OCI-LY3 (cell line): ENCODE results near the gene EPHA6.

Experiments
- H2AFZ ChIP-seq: fragments of 200-600, 300-600 bp; shearing (Covaris generic); 2 replicates; pipeline ENCODE4 v1.6.0; 2014; ENCODE audit warnings: antibody characterized with exemption, low read depth, low read length
- H3K27ac ChIP-seq: fragments of 200-600, 300-600 bp; sonication (generic); 2 replicates; pipeline ENCODE4 v1.5.1; 2014; ENCODE audit warnings: mild to moderate bottlenecking, low read length, moderate library complexity, mixed read lengths
- H3K27me3 ChIP-seq: fragments of 200-600, 300-600 bp; sonication (generic); 2 replicates; pipeline ENCODE4 v1.6.1; 2014; ENCODE audit warnings: low read depth, low read length, mixed read lengths
- H3K36me3 ChIP-seq: fragments of 200-600, 300-600 bp; sonication (generic); replicated peaks from 2 replicates; pipeline ENCODE3; 2014; ENCODE audit warnings: low read depth, low read length, mixed read lengths
- H3K4me1 ChIP-seq: fragments of 300-600, 200-600 bp; sonication (generic); 2 replicates; pipeline ENCODE4 v1.6.1; 2014; ENCODE audit warnings: low read length, mixed read lengths
- H3K4me2 ChIP-seq: fragments of 200-600, 300-600 bp; sonication (generic); 2 replicates; pipeline ENCODE4 v1.6.1; 2014; ENCODE audit warnings: low read length, mixed read lengths
- H3K4me3 ChIP-seq: fragments of 300-600, 200-600 bp; sonication (generic); 2 replicates; pipeline ENCODE4 v1.5.1; 2014; ENCODE audit warnings: antibody characterized with exemption, mild to moderate bottlenecking, low read length, moderate library complexity
- H3K79me2 ChIP-seq: fragments of 300-600, 200-600 bp; shearing (Covaris generic); 2 replicates; pipeline ENCODE4 v1.6.1; 2014; ENCODE audit warnings: mild to moderate bottlenecking, low read length, mixed read lengths
- H3K9ac ChIP-seq: fragments of 300-600, 200-600 bp; shearing (Covaris generic); 2 replicates; pipeline ENCODE4 v1.6.0; 2014; ENCODE audit warnings: mild to moderate bottlenecking, low read length, moderate library complexity
- H3K9me3 ChIP-seq: fragments of 200-600, 300-600 bp; shearing (Covaris generic); 2 replicates; pipeline ENCODE4 v1.6.1; 2014; ENCODE audit warnings: low read length, mixed read lengths; ENCODE audit not compliant: insufficient read depth
- H4K20me1 ChIP-seq: fragments of 200-600, 300-600 bp; sonication (generic); 2 replicates; pipeline ENCODE4 v1.6.1; 2016; ENCODE audit warnings: low read length, mixed read lengths; ENCODE audit not compliant: insufficient read depth
- EZH2phosphoT487 ChIP-seq: fragments of 200-600 bp; shearing (Covaris generic); IDR thresholded peaks from 2 replicates; pipeline ENCODE4 v1.6.1; 2018; ENCODE audit warnings: antibody characterized with exemption, mixed run types, low read depth
- TF ChIP-seq, protein P1 (sequence below): fragments of 200-600, 300-600 bp; sonication (generic); IDR thresholded peaks from 2 replicates; pipeline ENCODE4 v1.5.1; 2014; ENCODE audit warnings: antibody characterized with exemption, low read length, low read depth

Gene EPHA6

GRCh38 chr3:96986241-96986640 is 171.8 kb downstream of the EPHA6 start:
- H3K9ac ChIP-seq: no peak overlapping the region
- no peaks in the 10 kb centered on the region for H3K79me2 ChIP-seq
- H3K4me1 ChIP-seq: 0 out of 2 replicates have a peak, but pooled peaks cover 3% of the 10 kb centered on the region
- TF ChIP-seq, protein P1, sequence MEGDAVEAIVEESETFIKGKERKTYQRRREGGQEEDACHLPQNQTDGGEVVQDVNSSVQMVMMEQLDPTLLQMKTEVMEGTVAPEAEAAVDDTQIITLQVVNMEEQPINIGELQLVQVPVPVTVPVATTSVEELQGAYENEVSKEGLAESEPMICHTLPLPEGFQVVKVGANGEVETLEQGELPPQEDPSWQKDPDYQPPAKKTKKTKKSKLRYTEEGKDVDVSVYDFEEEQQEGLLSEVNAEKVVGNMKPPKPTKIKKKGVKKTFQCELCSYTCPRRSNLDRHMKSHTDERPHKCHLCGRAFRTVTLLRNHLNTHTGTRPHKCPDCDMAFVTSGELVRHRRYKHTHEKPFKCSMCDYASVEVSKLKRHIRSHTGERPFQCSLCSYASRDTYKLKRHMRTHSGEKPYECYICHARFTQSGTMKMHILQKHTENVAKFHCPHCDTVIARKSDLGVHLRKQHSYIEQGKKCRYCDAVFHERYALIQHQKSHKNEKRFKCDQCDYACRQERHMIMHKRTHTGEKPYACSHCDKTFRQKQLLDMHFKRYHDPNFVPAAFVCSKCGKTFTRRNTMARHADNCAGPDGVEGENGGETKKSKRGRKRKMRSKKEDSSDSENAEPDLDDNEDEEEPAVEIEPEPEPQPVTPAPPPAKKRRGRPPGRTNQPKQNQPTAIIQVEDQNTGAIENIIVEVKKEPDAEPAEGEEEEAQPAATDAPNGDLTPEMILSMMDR: no peak
- no peak for TF ChIP-seq EZH2phosphoT487
- H3K4me3 ChIP-seq: no peak overlapping the region
- H2AFZ ChIP-seq: no peak overlapping the region
- no peak overlapping the region for H3K27ac ChIP-seq
- H3K9me3 ChIP-seq: no peaks in the 10 kb centered on the region
- H4K20me1 ChIP-seq: no peaks in the 10 kb centered on the region
- H3K4me2 ChIP-seq: no peak overlapping the region
- no peaks in the 10 kb centered on the region for H3K27me3 ChIP-seq
- H3K36me3 ChIP-seq: no peaks in the 10 kb centered on the region

GRCh38 chr3:96991231-96991630 is 176.8 kb downstream of the EPHA6 start:
- TF ChIP-seq, protein P1: no peak
- no peak for TF ChIP-seq EZH2phosphoT487
- Histone ChIP-seq H3K27ac (no peak overlapping the region), H3K4me1 (peaks cover 6% of the 10 kb centered on the region; the same call in 1 of the 2 replicates), H3K4me3 (no peak overlapping the region), H3K9me3 (no peaks in the 10 kb centered on the region), H2AFZ (no peak overlapping the region), H3K9ac (no peak overlapping the region), H4K20me1 (no peaks in the 10 kb centered on the region), H3K4me2 (no peak overlapping the region), H3K36me3 (no peaks in the 10 kb centered on the region), H3K79me2 (no peaks in the 10 kb centered on the region), H3K27me3 (no peaks in the 10 kb centered on the region)

- no peak overlapping the region for H3K9ac ChIP-seq
- no peak overlapping the region for H3K27ac ChIP-seq
- H3K4me1 ChIP-seq: peaks cover 6% of the 10 kb centered on the region; the same call in 1 of the 2 replicates
- H3K4me3 ChIP-seq: no peak overlapping the region
- no peak for TF ChIP-seq EZH2phosphoT487
- TF ChIP-seq, protein P1: no peak
- no peaks in the 10 kb centered on the region for H4K20me1 ChIP-seq
- H3K79me2 ChIP-seq: no peaks in the 10 kb centered on the region
- no peaks in the 10 kb centered on the region for H3K27me3 ChIP-seq
- H3K9me3 ChIP-seq: 0 out of 2 replicates have a peak, but pooled peaks cover 3% of the 10 kb centered on the region
- H3K4me2 ChIP-seq: no peak overlapping the region
- no peaks in the 10 kb centered on the region for H3K36me3 ChIP-seq
- no peak overlapping the region for H2AFZ ChIP-seq
Measured at GRCh38 chr3:96991800-96992365, 177.5 kb downstream of the EPHA6 start.

DNA sequence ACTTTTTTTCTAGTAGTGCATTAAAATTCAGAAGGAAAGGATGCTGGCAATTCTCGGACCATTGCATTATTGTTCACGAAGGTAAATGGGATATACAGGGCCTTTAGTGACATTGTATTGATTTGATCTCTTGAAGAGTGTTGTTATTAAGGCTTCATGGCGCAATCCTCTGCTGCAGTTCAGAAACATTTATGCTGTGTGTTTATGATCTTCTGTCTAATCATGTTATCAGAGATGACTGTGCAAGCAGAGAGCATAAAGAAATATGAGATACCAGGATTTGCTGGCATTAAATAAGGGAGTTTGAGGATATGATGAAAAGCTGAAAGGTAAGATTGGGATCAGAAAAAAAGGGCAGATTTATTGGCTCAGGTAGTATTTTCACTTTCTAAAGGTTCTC is 180.6 kb downstream of the EPHA6 start:
- Histone ChIP-seq H2AFZ (no peak overlapping the region), H3K4me3 (no peak overlapping the region), H3K27ac (no peak overlapping the region), H4K20me1 (no peaks in the 10 kb centered on the region), H3K36me3 (no peaks in the 10 kb centered on the region), H3K79me2 (no peaks in the 10 kb centered on the region), H3K4me1 (peaks cover 13% of the 10 kb centered on the region), H3K9me3 (0 out of 2 replicates have a peak, but pooled peaks cover 3% of the 10 kb centered on the region), H3K27me3 (no peaks in the 10 kb centered on the region), H3K4me2 (no peak overlapping the region), H3K9ac (no peak overlapping the region)
- TF ChIP-seq EZH2phosphoT487: no peak
- TF ChIP-seq, protein P1: no peak
